Gastroesophageal sphincter (tissue), 4 donors: ENCODE measurements around the gene TLE3. TPM values are rescaled to one million over a fixed set of nuclear protein-coding genes. Genes with fewer than 3 reads are reported as not detected.
A peak's percentile ranks its signal among the peaks of the same experiment; 100 is the strongest.

ENCODE experiments used
- ATAC-seq: fragments of 150-250 bp; one replicate; pipeline ENCODE4 v1.9.1; 2016; ENCODE audit warnings: mild to moderate bottlenecking, moderate library complexity
- H3K27ac ChIP-seq, 4 donors: fragments of 200-600 bp; sonication (generic) in 3 of 4; 1 replicate in 3 of 4; 2 replicates in 1 of 4; pipeline ENCODE4 v1.5.1; 2016 to 2019
- H3K27me3 ChIP-seq: fragments of 200-600 bp; sonication (generic); one replicate; pipeline ENCODE4 v1.5.1; 2019
- H3K36me3 ChIP-seq, 2 donors: fragments of 200-600 bp; sonication (generic); one replicate each; pipeline ENCODE4 v1.5.1; 2019; ENCODE audit warnings: control low read depth in 1 of 2
- H3K4me1 ChIP-seq, 3 donors: fragments of 200-600 bp; sonication (generic); 1 replicate in 2 of 3; 2 replicates in 1 of 3; pipeline ENCODE4 v1.5.1; 2016 to 2019; ENCODE audit warnings: control low read depth in 2 of 3
- H3K4me3 ChIP-seq, 2 donors: fragments of 200-600 bp; sonication (generic); one replicate each; pipeline ENCODE4 v1.5.1; 2019; ENCODE audit warnings: mild to moderate bottlenecking in 1 of 2, moderate library complexity in 1 of 2
- H3K9me3 ChIP-seq, 3 donors: fragments of 200-600 bp; sonication (generic); one replicate each; pipeline ENCODE4 v1.5.1; 2017 to 2019; ENCODE audit warnings: control low read depth in 2 of 3
- CTCF ChIP-seq, 4 experiments: fragments of 200-600 bp in 2 of 4; fragments of 450-650 bp in 2 of 4; sonication (generic) in 1 of 4; IDR thresholded peaks; one replicate each; pipeline ENCODE4 v1.5.1; 2017 to 2019; ENCODE audit warnings: antibody characterized with exemption in 4 of 4, mild to moderate bottlenecking in 2 of 4, moderate library complexity in 2 of 4
- EP300 ChIP-seq: sonication (generic); formaldehyde crosslinking; IDR thresholded peaks from one replicate; pipeline ENCODE4 v1.6.1; 2017; ENCODE audit warnings: antibody characterized with exemption, mild to moderate bottlenecking
- POLR2A ChIP-seq, 2 donors: fragments of 450-650 bp; IDR thresholded peaks; one replicate each; pipeline ENCODE4 v1.6.1; 2017; ENCODE audit warnings: antibody characterized with exemption in 2 of 2, mild to moderate bottlenecking in 2 of 2, moderate library complexity in 1 of 2
- POLR2AphosphoS5 ChIP-seq: sonication (generic); formaldehyde crosslinking; IDR thresholded peaks from one replicate; pipeline ENCODE4 v1.6.1; 2017; ENCODE audit warnings: antibody characterized with exemption
- WGBS, 2 donors: methylation state at CpG; one replicate each; pipeline ENCODE4 v1.1.5; 2018; ENCODE audit warnings: low coverage in 1 of 2; 5-methylcytosine and 5-hydroxymethylcytosine counted together
- total RNA-seq, 4 donors: library from RNA; depleted of rRNA; stranded (reverse); fragments of >200 nt; gene quantifications; one replicate each; pipeline ENCODE4 v1.1.0, GENCODE V29; 2016

The TLE3 gene
- total RNA-seq, 4 donors from 2014 or later = 32.4 to 81.6 (median 62.6) TPM

GRCh38 chr15:70080347-70080746, 17.4 kb downstream of the TLE3 start:
- ATAC-seq = no peak
- Histone ChIP-seq H3K4me3 (no peak overlapping the region), H3K9me3 (no peaks in the 10 kb centered on the region), H3K27me3 (no peaks in the 10 kb centered on the region), H3K27ac (no peak overlapping the region), H3K4me1 (peaks cover 0 to 48% (median 21%) of the 10 kb centered on the region in 3 donors), H3K36me3 (peaks cover 0 to 74% of the 10 kb centered on the region in 2 donors)
- TF ChIP-seq POLR2A (IDR thresholded peaks at IDR 0.05) (no peak), CTCF (IDR thresholded peaks at IDR 0.05) (no peak), EP300 (no peak), POLR2AphosphoS5 (no peak)
- WGBS, 2 donors = 92 to 100% methylated on average over 1 to 6 of the region's 6 CpGs

GRCh38 chr15:70079888-70080287, 17.8 kb downstream of the TLE3 start:
- H3K27me3 ChIP-seq = no peaks in the 10 kb centered on the region
- no peak for ATAC-seq
- H3K9me3 ChIP-seq = no peaks in the 10 kb centered on the region
- no peak overlapping the region for H3K27ac ChIP-seq
- no peak overlapping the region for H3K4me3 ChIP-seq
- 84 to 90% methylated on average over 9 of the region's 9 CpGs for WGBS, 2 donors
- peaks cover 0 to 48% (median 21%) of the 10 kb centered on the region in 3 donors for H3K4me1 ChIP-seq
- no peak for TF ChIP-seq EP300
- TF ChIP-seq CTCF (IDR thresholded peaks at IDR 0.05) = no peak
- no peak for TF ChIP-seq POLR2A (IDR thresholded peaks at IDR 0.05)
- TF ChIP-seq POLR2AphosphoS5 = no peak
- peaks cover 0 to 74% of the 10 kb centered on the region in 2 donors for H3K36me3 ChIP-seq

- TF ChIP-seq CTCF (IDR thresholded peaks at IDR 0.05) (no peak), EP300 (no peak), POLR2A (IDR thresholded peaks at IDR 0.05) (no peak), POLR2AphosphoS5 (no peak)
- Histone ChIP-seq H3K27ac (peak overlapping the region in 1 of 4 donors; percentile 1), H3K27me3 (no peaks in the 10 kb centered on the region), H3K4me1 (peaks cover 0 to 47% (median 21%) of the 10 kb centered on the region in 3 donors), H3K4me3 (no peak overlapping the region), H3K36me3 (peaks cover 0 to 74% of the 10 kb centered on the region in 2 donors), H3K9me3 (no peaks in the 10 kb centered on the region)
- no peak for ATAC-seq
- 54 to 58% methylated on average over 3 to 10 of the region's 13 CpGs for WGBS, 2 donors
Measured at GRCh38 chr15:70078578-70079417, 18.9 kb downstream of the TLE3 start.

- no peaks in the 10 kb centered on the region for H3K9me3 ChIP-seq
- peaks cover 0 to 75% of the 10 kb centered on the region in 2 donors for H3K36me3 ChIP-seq
- ATAC-seq = peak; percentile 37
- H3K4me3 ChIP-seq = no peak overlapping the region
- H3K27ac ChIP-seq = peak overlapping the region in 3 of 4 donors; percentile 9 to 43 (median 19)
- 56 to 73% methylated on average over 7 to 12 of the region's 13 CpGs for WGBS, 2 donors
- TF ChIP-seq EP300 = no peak
- no peak for TF ChIP-seq POLR2A (IDR thresholded peaks at IDR 0.05)
- TF ChIP-seq POLR2AphosphoS5 = no peak
- no peak for TF ChIP-seq CTCF (IDR thresholded peaks at IDR 0.05)
- no peaks in the 10 kb centered on the region for H3K27me3 ChIP-seq
- peaks cover 0 to 35% (median 21%) of the 10 kb centered on the region in 3 donors for H3K4me1 ChIP-seq
Measured at GRCh38 chr15:70077188-70078147, 20.2 kb downstream of the TLE3 start.
